Measurements from ENCODE around the gene L3MBTL4. TPM values are rescaled to one million over a fixed set of nuclear protein-coding genes. Genes with fewer than 3 reads are reported as not detected.

The L3MBTL4 gene
- total and polyA plus RNA-seq, 10 donors: 1.1 to 21.0 (median 12.7) TPM

DNA sequence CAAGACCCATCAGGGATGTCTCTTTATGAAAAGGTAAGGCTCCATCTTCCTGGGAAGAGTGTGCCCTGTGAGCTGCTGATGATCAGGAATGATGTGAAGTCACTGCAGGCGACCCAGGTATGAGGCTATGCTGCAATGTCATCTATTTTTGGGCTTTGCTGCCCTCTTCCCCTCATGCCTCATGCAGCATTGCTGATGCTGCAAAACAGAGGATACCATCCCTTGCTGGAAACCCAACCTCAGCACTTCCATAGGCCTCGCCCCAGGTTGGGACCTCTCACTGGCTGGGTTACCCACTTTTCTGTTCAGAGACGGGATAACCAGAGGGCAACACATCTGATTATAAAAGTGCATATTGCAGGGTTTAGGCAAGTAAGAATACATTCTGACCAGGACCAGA, 255.8 kb downstream of the L3MBTL4 start:
- Histone ChIP-seq H3K36me3 (peaks cover 0 to 19% (median 0%) of the 10 kb centered on the region in 6 donors), H3K27ac (no peak overlapping the region), H3K4me3 (no peak overlapping the region), H3K9me3 (peaks cover 0 to 14% (median 7%) of the 10 kb centered on the region in 8 donors), H3K4me1 (no peaks in the 10 kb centered on the region), H3K27me3 (replicated peaks in 1 of 7) (no peaks in the 10 kb centered on the region)
- TF ChIP-seq POLR2AphosphoS5 (IDR thresholded peaks at IDR 0.05): no peak
- TF ChIP-seq, protein P1, sequence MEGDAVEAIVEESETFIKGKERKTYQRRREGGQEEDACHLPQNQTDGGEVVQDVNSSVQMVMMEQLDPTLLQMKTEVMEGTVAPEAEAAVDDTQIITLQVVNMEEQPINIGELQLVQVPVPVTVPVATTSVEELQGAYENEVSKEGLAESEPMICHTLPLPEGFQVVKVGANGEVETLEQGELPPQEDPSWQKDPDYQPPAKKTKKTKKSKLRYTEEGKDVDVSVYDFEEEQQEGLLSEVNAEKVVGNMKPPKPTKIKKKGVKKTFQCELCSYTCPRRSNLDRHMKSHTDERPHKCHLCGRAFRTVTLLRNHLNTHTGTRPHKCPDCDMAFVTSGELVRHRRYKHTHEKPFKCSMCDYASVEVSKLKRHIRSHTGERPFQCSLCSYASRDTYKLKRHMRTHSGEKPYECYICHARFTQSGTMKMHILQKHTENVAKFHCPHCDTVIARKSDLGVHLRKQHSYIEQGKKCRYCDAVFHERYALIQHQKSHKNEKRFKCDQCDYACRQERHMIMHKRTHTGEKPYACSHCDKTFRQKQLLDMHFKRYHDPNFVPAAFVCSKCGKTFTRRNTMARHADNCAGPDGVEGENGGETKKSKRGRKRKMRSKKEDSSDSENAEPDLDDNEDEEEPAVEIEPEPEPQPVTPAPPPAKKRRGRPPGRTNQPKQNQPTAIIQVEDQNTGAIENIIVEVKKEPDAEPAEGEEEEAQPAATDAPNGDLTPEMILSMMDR (IDR thresholded peaks at IDR 0.05 in 8 of 11, conservative IDR thresholded peaks at IDR 0.05 in 3 of 11): no peak
- TF ChIP-seq POLR2A (IDR thresholded peaks at IDR 0.05): no peak
- no peak for DNase-seq
- 79 to 93% (median 86%) methylated on average over 3 of the region's 3 CpGs for WGBS, 5 donors
- intact Hi-C loops (cut with DNase I; ENCODE audit: low total_unique reads): no loop called here

DNA sequence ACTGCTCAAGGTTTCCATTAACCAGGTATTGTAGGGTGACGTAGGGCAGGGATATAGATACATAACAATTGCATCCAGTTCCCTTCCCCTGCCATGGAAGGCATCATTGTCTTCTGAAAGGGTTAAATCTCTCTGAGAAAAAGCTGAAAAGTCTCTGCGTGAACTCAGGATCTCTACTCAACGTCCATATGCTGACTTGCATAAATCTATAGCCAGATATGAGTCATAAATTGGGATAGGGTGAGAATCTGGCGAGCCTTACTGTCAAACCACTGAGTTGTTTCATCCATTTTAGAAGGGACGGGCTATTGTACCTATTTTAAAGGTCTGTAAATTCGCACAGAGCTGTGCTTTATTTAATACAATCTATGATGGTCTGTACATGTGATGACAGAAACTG, 258.3 kb downstream of the L3MBTL4 start:
- TF ChIP-seq, protein P1 (IDR thresholded peaks at IDR 0.05 in 8 of 11, conservative IDR thresholded peaks at IDR 0.05 in 3 of 11): no peak
- no peak for TF ChIP-seq POLR2A (IDR thresholded peaks at IDR 0.05)
- no peak for TF ChIP-seq POLR2AphosphoS5 (IDR thresholded peaks at IDR 0.05)
- no peak overlapping the region for H3K4me3 ChIP-seq
- H3K27me3 ChIP-seq (replicated peaks in 1 of 7): no peaks in the 10 kb centered on the region
- intact Hi-C loops (cut with DNase I; ENCODE audit: low total_unique reads): no loop called here
- no peaks in the 10 kb centered on the region for H3K4me1 ChIP-seq
- no peak overlapping the region for H3K27ac ChIP-seq
- WGBS, 5 donors: 72 to 81% (median 79%) methylated on average over 6 of the region's 6 CpGs
- DNase-seq: no peak
- peaks cover 0 to 18% (median 0%) of the 10 kb centered on the region in 8 donors for H3K9me3 ChIP-seq
- H3K36me3 ChIP-seq: peaks cover 0 to 13% (median 0%) of the 10 kb centered on the region in 6 donors

DNA sequence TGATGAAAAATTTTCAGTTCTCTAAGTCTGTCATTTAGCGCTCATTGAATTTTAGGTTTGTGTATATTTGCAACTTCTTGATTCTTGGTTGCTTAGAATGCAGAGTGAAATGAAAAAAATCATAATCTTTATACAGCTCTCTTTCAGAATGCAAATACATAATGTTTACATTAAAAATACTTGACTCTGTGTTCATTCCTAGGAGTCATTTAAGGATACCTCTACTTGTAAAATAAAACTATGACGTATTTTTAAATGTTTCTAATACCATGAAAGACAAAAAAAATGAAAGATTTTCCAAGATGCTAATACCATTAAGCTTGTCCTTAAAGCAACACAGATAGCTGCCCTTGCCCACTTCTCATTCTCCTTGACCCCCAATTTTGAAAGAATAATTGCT, 259.0 kb downstream of the L3MBTL4 start:
- Histone ChIP-seq H3K9me3 (peaks cover 0 to 18% (median 0%) of the 10 kb centered on the region in 8 donors), H3K4me3 (no peak overlapping the region), H3K36me3 (peaks cover 0 to 9% (median 0%) of the 10 kb centered on the region in 6 donors), H3K4me1 (no peaks in the 10 kb centered on the region), H3K27me3 (replicated peaks in 1 of 7) (no peaks in the 10 kb centered on the region), H3K27ac (no peak overlapping the region)
- 85 to 96% (median 89%) methylated on average over 2 of the region's 2 CpGs for WGBS, 5 donors
- TF ChIP-seq, protein P1 (IDR thresholded peaks at IDR 0.05 in 8 of 11, conservative IDR thresholded peaks at IDR 0.05 in 3 of 11): no peak
- no peak for TF ChIP-seq POLR2A (IDR thresholded peaks at IDR 0.05)
- no peak for TF ChIP-seq POLR2AphosphoS5 (IDR thresholded peaks at IDR 0.05)
- intact Hi-C loops (cut with DNase I; ENCODE audit: low total_unique reads): no loop called here
- no peak for DNase-seq

DNA sequence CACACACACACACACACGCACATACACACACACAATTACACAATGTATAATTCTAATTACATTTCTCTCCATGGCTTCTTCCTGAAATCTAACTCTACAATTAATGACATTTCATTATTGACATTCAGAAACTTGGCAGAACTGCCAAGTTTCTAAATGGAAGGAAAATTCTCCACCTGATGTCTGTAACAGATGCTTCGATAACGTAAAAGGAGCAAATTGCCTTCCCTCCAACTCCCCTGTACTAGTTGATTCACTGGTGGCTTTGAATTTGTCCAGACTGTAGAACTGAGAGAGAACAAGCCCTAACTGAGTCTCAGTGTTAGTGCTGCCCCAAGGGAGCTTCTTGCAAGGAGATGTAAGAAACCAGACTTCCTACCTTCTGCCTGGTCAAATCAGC, 264.3 kb downstream of the L3MBTL4 start:
- DNase-seq: no peak
- 90 to 95% (median 91%) methylated on average over 3 of the region's 3 CpGs for WGBS, 5 donors
- Histone ChIP-seq H3K27me3 (replicated peaks in 1 of 7) (no peaks in the 10 kb centered on the region), H3K9me3 (peaks cover 0 to 22% (median 0%) of the 10 kb centered on the region in 8 donors), H3K36me3 (peaks cover 0 to 7% (median 0%) of the 10 kb centered on the region in 6 donors), H3K4me3 (no peak overlapping the region), H3K4me1 (no peaks in the 10 kb centered on the region), H3K27ac (no peak overlapping the region)
- intact Hi-C loops (cut with DNase I; ENCODE audit: low total_unique reads): no loop called here
- TF ChIP-seq POLR2AphosphoS5 (IDR thresholded peaks at IDR 0.05) (no peak), POLR2A (IDR thresholded peaks at IDR 0.05) (no peak)

DNA sequence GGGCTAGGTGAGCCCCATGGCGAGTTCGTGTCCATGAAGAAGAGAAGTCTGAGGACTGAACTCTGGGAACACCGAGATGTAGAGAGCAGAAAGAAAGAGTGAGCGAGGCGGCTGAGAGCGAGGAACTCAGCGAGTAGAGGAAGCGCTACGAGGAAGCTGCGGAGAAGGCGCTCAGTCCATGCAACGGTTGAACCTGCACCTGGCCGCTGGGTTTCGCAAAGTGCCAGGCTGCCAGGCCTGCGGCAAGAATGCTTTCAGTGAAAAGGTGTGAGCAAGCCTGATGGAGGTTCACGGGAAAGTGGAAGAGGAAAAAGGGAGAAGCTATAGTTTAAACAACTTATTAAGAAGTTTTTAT, 268.4 kb downstream of the L3MBTL4 start:
- Histone ChIP-seq H3K4me1 (no peaks in the 10 kb centered on the region), H3K27me3 (replicated peaks in 1 of 7) (no peaks in the 10 kb centered on the region), H3K36me3 (peaks cover 0 to 7% (median 0%) of the 10 kb centered on the region in 6 donors), H3K4me3 (no peak overlapping the region), H3K9me3 (peaks cover 0 to 9% (median 0%) of the 10 kb centered on the region in 8 donors), H3K27ac (no peak overlapping the region)
- WGBS, 5 donors: 89 to 95% (median 90%) methylated on average over 16 of the region's 16 CpGs
- DNase-seq: no peak
- intact Hi-C loops (cut with DNase I; ENCODE audit: low total_unique reads): no loop called here
- TF ChIP-seq POLR2AphosphoS5 (IDR thresholded peaks at IDR 0.05) (no peak), POLR2A (IDR thresholded peaks at IDR 0.05) (no peak)
- TF ChIP-seq, protein P1 (IDR thresholded peaks at IDR 0.05 in 8 of 11, conservative IDR thresholded peaks at IDR 0.05 in 3 of 11): no peak

Measured in spleen (tissue), 11 donors.